Suppressor macrophage treated with lipopolysaccharide for 4 hours (primary cell): ENCODE results near the gene CYP46A1.
"Not testable (repeated sequence)": the region's sequence is repeated elsewhere in the genome, so short reads cannot be mapped to it uniquely, and the experiment has no call there.

ENCODE experiments used
- DNase-seq: peaks from one replicate; pipeline ENCODE4 v3.0.0-alpha.2; 2020

The CYP46A1 gene

DNA sequence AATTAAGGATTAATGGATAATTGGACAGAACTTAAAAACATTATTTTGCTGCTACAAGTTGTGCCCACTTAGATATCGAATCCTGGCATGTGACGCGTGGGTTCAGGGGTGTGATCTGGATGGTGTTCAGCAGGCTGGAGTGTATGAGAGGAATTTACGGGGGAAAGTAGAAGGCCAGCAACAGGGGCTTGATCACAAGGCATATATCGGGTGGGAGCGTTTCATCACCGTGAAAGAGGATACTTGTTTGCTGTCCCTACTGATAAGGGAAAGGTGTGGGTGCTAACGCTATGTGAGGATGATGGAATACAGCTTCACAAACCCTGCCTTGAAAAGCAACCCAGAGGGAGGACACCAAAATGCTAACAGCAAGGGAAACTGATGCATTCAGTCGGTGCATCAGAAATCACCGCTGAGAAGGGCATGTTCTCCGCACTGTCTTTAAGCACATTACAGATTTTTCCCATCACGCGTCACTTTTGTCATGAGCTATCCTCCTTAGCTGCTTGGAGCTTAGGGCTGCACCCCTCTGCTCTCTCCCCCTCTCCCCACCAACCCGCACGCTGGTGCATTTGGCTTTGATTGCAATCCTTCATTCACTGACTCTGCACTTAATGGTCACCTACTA, 25.8 kb upstream of the CYP46A1 start:
- DNase-seq = no peak

DNA sequence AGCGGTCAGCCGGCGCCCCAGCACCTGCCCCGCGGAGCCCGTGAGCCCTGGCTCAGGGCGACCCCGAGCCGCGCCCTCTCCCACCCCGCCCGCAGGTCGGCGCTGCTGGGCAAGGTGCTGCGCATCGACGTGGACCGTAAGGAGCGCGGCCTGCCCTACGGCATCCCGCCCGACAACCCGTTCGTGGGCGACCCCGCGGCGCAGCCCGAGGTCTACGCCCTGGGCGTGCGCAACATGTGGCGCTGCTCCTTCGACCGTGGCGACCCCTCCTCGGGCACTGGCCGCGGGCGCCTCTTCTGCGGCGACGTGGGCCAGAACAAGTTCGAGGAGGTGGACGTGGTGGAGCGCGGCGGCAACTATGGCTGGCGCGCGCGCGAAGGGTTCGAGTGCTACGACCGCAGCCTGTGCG, 24.8 kb upstream of the CYP46A1 start:
- no peak for DNase-seq

DNA sequence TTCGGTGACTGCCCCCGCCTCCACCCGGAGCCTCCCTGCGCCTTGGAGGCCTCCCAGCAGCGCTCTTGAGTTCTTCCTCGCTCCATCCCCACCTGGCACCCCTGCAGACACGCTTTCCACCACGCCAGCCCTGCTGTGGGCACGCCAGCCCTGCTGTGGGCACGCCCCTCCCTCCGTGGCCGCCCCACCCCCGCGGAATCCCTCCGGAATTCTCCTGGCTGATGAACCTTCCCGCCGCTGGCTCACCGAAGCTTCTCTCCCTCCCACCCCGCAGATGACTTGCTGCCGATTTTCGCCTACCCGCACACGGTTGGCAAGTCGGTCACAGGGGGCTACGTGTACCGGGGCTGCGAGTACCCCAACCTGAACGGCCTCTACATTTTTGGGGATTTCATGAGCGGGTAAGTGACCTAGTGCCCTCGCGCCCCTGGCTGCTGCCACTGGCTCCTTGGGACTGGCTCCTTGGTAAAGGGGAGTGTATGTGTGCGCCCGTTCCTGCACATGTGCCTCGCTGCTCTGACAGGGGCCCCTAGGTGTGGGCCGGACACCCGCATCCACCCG, 24.0 kb upstream of the CYP46A1 start:
- no peak for DNase-seq

DNA sequence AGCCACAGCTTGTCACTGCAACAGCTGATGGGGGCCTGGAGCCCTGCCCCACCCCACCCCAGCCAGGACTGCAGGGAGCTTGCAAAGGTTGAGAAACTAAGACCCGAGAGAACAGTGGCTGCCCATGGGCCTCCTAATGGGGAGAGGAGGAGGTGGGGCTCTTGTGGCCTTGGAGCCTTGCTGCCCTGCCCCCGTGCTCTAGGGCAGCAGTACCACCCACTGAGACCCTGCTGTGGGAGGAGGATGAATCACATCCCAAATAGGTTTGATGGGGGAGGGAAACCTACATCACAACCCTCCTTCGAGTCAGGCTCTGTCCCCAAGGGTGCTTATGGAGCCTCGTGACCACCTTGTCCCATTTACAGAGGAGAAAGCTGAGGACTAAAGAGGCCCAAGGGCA, 23.3 kb upstream of the CYP46A1 start:
- no peak for DNase-seq

DNA sequence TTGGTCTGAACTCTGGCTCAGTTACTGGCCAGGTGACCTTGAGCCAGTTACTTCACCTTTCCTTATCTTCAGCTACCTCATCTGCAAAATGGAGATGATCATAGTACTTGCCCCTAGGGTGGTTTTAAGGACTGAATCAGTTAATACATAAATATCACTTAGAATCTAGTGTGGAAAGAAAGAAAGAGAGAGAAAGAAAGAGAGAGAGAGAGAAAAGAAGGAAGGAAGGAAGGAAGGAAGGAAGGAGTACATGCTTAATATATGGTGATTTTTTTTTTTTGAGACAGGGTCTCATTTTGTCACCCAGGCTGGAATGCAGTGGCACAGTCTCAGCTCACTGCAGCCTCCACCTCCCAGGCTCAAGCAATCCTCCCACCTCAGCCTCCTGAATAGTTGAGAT, 22.9 kb upstream of the CYP46A1 start:
- DNase-seq = not testable (repeated sequence)

DNA sequence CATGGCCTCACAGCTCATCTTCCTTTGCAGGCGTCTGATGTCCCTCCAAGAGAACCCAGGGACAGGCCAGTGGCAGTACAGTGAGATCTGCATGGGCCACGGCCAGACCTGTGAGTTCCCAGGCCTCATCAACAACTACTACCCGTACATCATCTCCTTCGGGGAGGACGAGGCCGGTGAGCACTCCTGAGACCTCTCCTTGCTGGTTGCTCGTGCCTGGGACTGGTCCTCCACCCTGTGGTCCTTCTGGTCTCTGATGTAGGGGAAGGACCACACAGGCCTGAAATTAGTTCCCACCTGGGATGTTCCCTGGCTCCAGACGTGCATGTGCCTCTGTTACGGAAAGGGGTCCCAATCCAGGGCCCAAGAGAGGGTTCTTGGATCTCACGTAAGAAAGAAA, 21.3 kb upstream of the CYP46A1 start:
- DNase-seq = no peak

DNA sequence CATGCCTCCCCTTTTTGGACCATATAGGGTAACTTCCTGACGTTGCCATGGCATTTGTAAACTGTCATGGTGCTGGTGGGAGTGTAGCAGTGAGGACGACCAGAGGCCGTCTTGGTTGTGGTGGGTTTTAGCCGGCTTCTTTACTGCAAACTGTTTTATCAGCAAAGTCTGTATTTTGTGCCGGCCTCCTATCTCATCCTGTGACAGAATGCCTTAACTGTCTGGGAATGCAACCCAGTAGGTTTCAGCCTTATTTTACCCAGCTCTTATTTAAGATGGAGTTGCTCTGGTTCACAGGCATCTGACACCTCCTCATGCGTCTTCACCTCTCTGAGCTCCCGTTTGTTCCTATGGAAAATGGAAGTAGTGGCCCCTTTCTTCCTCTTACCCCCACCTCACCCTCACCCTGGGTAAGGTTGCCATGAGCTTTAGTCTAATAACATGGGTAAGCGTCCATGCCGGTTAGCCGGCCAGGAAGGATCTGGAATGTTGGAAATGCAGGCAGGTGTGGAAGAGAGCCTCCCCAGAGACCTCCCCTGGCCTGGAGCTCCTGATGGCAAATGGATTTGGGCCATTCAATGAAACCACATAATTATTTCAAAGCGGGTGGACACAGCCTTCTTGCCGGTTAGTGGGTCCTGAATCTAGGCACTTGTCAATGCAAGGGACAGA, 20.6 kb upstream of the CYP46A1 start:
- DNase-seq = no peak

DNA sequence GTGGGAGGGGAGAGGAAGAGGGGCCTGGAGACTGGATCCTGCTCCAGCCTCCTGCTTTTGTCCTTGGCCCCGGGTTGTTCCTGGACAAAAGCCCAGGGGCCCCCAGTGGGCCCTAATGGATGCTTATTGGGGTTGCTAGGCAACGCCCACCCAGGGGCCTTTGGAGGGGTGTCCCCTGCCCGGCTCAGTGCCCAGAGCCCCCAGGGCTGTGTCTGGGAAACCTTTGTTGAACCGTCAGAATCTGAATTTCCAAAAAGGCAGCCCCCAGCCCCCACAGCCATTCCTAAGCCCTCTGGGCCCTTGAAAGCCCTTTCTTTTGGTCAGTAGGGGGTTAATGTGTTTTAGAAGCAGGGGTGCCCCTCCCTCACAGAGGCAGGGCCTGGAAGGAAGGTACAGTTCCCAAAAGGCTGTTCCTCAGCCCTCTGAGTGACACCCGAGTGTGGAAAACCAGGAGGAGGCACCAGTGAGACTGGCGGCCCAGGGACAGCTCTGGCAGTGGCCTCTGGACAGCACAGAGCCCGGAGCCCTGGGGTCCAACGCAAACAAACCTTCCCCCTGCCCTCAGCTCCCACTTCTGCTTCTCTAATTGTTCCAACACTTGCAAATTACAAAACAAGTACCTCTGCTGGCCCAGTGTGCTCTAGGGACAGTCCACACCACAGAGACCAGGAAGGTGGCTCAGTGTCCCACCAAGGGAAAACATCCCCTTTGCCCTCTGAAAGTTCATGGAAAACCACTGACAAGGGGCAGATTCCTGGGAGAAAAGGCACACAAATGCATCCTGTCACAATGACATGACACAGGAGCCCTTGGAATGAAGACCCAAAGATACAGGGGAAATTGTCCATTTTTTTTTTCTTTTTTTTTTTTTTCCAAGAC, 19.8 kb upstream of the CYP46A1 start:
- no peak for DNase-seq

DNA sequence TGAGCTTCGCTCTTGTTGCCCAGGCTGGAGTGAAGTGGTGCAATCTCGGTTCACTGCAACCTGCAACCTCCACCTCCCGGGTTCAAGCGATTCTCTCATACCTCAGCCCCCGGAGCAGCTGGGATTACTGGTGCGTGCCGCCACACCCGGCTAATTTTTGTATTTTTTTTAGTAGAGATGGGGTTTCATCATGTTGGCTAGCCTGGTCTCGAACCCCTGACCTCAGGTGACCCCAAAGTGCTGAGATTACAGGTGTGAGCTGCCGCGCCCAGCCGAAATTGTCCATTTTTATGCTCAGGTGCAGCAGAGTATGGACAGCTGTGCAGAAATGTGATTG, 19.2 kb upstream of the CYP46A1 start:
- DNase-seq = no peak

DNA sequence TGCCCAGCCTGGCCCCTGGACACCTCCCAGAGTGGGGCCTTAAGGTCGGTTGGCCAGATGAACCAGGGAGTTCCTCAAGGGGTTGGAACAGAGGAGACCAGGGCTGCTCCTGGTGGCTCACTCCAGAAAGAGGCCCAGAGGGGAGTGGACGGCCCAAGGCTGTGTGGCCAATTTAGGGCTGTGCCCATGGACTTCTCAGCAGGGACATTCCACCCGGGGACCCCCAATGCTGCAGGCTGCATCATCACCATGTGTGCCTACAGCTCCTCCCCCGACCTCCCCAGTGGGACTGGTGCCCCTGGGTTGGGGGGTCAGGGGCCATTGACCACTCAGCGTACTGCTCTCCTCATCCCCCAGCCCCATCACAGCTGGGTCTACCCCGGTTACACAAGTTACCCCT, 17.6 kb upstream of the CYP46A1 start:
- no peak for DNase-seq

DNA sequence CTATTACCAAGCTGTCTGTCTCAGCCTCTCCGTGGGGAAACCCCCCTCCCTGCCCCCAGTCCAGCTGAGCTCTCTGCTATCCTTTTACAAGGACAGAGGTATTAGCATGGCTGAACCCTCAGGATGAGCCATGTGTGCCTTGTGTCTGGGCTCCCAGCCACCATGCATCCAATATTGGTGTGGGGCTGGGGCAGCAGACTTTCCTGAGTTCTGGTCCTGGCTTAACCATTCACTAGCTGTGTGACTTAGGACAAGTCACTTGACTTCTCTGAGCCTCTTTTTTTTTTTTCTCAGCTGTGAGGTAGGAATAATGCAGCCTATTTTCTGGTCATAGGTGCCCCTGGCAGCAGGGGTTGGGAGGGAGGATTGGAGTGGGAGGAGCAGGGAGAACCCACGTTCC, 17.1 kb upstream of the CYP46A1 start:
- DNase-seq = no peak

DNA sequence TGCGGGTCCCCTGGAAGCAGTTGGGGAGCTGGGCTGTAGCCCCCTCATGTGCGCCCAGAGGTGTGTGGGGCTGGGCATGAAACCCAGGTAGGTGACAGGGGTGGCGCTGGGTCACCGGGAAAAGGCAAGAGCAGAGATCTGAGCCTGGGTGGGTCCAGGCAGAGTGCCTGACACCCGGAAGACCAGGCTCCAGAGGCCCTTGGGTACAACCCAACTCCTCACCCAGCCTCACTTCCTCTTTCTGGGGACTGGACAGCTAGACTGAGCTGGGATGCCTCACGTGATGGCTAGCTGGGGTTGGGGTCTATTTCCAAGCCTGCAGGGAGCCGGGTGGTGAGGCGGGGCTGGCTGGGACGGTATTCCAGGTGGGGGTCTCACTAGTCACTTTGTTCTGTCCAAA, 16.3 kb upstream of the CYP46A1 start:
- peak; percentile 33 for DNase-seq

DNA sequence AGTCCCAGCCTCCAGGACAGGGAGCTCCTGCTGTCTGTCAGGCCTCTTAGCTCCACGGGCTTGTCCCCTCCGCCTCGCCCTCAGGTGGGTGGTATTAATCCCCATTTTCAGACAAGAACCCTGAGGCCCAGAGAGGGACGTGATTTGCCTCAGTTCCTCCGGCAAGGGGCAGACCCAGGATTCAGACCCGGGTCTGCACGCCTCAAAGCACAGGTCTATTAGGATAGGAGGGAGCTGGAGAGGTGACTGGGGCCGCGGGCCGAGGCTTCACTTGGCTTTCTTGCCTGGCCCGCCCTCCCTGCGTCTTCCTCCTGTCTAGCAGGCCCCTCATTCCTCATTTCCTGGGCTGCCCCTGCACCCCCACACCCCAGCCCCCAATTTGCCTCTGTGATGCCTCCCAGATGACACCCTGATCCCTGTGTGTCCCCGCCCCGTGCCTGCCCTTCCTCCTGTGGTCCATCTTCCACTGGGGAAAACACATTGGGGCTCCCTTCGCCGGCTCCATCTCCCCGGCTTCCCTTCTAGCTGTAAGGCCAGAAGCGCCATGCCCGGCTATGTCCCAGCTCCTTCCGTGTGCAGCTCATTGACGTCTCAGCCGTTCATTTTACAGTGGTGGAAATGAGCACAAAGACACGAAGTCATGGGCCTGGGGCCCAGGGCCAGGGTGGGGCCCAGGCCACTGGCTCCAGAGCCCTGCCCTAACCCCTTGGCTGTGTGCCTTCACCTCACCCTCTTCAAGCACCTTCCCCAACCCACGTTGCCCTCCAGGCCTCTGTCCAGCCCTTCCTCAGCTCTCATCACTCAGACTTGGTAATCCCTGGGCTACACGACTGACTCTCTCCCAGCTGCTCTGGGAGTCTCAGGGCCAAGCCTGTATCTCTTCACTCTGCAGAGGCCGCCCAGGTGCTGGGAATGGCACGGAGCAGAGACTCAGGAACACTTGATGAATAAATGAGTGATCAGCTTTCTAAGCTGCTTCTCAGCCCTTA, 15.5 kb upstream of the CYP46A1 start:
- no peak for DNase-seq

DNA sequence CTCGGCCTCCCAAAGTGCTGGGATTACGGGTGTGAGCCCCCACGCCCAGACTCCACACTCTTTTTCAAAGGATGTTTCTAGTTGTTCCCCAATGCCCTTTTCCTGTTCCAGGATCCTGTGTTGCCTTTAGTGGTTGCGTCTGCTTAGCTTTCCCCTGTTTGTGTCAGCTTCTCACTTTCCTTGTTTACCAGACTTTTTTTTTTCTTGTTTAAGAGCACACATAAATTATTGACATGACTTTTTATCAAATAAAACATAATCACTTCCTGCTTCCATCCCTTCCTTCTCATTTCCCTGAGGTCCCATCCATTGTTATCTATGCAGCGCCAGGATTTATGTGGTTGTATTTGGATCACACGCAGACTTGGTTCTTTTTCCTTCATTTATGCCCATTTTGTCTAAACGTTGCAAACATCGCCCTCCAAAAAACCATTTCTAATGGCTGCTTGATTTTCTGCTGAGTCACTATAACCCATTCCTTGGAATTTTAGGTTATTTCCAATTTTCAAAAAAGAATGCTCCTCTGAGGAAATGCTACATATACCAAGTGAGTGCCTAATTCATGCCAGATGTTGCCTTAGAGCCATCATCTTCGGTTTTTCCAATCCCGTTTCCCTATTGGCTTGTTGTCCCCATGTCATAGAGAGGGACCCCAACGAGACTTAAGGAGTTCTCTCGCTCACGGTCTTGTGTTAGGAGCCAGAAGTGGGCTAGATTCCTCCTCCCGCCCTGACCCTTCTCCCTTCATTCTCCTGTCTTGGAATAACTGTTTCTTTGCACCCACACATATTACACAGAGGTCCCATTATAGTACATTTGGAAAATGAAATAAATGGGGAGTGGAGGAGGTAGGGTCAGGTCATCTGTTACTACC, 13.5 kb upstream of the CYP46A1 start:
- DNase-seq = no peak

DNA sequence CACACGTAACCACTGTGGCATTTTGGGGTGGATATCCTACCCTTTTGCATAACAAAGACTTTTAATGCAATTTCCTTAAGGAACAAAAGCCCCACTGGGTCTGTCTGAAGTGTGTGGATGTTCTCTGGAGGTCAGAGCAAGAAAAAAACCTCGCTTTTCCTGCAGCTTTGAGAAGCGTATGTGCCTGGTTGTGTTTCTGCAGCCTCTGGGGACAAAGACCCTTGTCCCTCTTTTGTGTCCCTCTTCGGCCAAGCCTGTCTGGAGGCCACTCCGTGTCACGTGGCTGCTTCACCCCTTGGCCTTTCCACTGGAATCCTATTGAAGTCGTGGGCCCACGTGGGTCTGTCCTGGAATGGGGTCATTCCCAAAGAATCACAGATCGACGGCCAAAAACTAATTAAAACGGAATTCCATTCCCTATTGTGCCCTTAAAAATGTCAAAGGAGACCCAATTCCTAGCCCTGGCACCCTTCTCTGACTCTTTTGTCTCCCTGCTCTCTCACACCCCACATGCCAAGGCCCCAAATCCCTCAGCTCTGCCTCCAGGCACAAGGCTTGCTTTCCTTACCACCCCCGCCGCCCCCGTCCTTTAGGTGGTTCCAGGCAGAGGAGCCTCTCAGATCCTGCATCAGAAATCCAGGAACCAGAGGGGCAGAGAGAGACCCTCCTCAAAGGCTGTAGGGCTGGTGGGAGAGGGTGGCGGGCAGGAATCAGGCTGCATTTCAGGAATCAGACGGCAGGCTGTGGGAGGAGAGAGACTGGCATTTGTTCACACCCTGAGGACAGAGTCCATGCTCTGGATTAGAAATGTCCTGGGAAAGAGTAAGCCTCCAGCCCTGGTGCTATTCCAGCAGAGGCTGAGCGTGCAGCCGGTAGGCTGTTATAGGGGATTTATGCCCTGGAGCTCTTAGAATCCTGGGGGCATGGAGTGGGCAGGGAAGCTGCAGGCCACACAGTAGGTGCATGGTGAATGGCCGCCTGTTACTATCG, 12.6 kb upstream of the CYP46A1 start:
- DNase-seq = no peak

DNA sequence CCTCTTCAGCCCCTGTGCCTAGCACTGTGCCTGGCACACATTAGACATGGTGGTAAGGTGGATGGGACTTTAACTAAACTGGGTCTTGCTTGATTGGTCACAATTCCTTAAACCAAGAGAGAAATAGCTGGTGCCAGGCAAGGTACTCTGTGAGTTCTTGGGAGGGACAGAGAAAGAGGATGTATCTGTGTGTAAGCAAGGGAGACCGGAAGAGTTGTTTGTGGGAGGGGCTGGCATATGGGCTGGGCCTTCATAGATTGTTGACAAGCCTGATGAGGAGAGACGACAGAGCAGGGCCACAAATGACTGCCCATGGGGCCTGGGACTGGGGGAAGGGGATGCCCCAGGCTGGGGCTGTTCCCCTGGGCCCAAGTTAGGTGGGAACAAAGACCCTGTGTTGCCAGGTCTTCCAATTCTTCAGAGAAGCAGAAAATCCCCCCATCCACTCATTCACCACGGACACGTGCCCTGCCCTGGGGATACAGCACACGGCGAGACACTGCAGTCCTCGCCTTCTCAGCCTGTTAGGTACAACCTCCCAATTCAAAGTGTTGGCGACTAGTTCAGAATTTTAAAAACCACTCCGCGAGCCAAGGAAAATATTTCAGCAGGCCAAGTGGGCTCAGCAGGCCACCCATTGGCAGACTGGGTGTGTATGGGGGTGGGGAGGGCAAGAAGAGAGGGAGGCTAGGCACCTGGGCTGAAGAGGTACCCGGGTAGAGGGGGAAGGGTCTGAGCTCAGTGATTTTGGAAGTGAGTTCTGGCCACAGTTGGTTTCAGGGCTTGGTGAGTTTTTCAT, 11.4 kb upstream of the CYP46A1 start:
- DNase-seq = peak; percentile 46

DNA sequence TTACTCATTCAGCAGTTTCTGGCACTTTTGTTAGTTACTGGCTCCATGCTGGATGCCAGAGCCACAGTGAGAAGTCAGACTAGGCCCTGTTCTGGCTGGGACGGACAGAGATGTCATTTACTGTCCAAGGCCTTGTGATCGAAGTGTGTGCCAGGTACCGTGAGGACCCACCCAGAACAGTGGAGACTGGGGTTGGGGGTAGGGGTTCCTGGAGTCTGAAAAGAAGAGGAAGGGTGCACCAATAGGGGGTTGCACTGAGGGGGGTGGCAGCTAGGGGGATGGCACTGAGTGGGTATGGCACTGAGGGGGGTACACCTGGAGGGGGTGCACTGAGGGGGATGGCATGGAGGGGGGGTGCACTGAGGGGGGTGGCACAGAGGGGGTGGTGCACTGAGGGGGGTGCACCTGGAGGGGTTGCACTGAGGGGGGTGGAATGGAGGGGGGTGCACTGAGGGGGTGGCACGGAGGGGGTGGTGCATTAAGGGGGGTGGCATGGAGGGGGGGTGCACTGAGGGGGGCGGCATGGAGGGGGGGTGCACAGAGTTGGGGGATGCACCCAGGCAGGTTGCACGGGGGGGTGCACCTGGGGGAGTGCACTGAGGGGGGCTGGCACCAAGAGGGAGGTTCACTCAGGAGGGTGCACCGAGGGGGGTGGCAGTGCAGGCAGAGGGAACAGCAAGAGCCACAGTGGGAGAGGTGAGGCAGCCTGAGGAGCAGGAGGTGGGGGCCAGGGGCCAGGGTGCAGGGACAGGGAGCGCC, 10.6 kb upstream of the CYP46A1 start:
- DNase-seq = no peak

DNA sequence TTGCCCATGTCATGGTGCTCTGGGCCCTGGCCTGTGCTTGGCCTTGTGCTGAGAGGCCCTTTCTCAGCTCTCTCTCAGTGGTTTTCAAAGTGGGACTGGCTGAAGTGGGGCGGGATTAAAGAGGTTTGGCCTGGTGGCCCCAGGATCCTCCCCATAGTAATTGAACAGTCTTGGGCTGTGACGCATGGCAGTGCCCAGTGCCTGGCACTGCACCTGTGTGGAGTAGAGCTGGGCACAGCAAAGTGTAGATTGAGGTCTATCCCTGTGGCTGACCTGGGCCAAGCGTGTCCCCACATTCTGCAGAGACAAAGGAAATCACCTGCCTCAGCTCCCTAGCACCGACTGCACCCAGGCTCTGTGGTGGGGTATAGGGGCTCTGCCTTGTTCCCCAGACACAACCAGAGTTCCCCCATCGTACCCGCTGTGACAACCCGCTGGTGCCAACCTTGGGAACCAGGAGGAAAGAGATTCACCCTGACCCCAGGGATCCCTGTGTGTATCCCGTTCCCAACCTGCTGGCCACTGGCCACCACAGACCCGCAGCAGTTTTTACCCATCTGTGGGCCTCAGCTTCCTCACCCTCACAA, 9.9 kb upstream of the CYP46A1 start:
- DNase-seq = no peak
